ENCODE measurements around the gene NINL.
"Not testable (repeated sequence)": the region's sequence is repeated elsewhere in the genome, so short reads cannot be mapped to it uniquely, and the experiment has no call there.

Gene NINL

DNA sequence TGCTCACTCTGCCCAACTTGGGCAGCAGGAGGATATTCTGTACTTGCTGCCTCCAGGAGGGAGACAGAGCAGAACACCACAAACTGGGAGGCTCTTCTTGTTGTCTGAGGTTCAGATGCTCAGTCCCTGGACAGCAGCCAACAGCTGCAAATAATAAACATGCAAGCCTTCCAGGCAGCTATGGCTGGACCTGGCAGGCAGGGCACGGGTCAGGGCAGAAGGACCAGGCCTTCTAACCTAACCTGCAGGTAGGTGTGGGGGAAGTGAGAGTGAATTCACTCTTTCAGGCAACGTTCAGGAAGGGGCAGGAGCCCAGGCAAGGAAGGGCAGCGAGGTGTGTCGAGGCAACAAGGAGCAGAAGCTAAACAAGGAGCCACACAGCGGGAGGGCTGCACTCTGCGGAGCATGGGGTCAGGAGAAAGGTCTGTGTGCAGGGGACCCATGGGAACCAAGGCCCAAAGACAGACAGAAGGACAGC, 31.5 kb downstream of the NINL start:
- no peaks in the 10 kb centered on the region for H3K9me3 ChIP-seq (ENCODE audit: control insufficient read depth, low read length)
- no peak overlapping the region for H3K4me3 ChIP-seq (ENCODE audit: low read depth, low read length)
- TF ChIP-seq, protein P1, sequence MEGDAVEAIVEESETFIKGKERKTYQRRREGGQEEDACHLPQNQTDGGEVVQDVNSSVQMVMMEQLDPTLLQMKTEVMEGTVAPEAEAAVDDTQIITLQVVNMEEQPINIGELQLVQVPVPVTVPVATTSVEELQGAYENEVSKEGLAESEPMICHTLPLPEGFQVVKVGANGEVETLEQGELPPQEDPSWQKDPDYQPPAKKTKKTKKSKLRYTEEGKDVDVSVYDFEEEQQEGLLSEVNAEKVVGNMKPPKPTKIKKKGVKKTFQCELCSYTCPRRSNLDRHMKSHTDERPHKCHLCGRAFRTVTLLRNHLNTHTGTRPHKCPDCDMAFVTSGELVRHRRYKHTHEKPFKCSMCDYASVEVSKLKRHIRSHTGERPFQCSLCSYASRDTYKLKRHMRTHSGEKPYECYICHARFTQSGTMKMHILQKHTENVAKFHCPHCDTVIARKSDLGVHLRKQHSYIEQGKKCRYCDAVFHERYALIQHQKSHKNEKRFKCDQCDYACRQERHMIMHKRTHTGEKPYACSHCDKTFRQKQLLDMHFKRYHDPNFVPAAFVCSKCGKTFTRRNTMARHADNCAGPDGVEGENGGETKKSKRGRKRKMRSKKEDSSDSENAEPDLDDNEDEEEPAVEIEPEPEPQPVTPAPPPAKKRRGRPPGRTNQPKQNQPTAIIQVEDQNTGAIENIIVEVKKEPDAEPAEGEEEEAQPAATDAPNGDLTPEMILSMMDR (IDR thresholded peaks at IDR 0.05): no peak
- H3K4me1 ChIP-seq: peaks cover 56% of the 10 kb centered on the region
- peak overlapping the region; percentile 13 for H2AFZ ChIP-seq
- no peak overlapping the region for H3K4me2 ChIP-seq (ENCODE audit: low read length)
- no peaks in the 10 kb centered on the region for H3K27me3 ChIP-seq (ENCODE audit: control insufficient read depth, insufficient read depth, low read length)
- peak overlapping the region; percentile 87 for H3K27ac ChIP-seq
- H3K79me2 ChIP-seq: peaks cover 8% of the 10 kb centered on the region
- H3K9ac ChIP-seq: no peak overlapping the region
- no peaks in the 10 kb centered on the region for H3K36me3 ChIP-seq (ENCODE audit: control insufficient read depth, insufficient read depth, low read length)

DNA sequence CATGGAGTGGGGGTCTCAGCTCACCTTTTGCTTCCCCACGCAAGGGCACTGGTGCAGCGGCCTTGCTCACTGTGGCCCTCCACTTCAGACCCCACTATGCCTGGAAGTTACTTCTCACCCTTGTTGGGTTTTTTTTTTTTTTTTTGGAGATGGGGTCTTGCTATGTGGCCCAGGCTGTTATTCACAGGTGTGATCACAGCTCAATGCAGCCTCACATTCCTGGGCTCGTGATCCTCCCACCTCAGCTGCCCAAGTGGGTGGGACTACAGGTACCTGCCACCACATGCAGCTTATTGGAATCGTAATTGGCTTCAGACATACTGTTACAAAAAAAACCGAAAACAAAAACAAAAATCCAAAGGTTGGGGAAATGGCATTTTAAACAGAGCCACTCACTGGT, 32.4 kb downstream of the NINL start:
- no peak overlapping the region for H3K4me3 ChIP-seq (ENCODE audit: low read depth, low read length)
- peaks cover 64% of the 10 kb centered on the region for H3K4me1 ChIP-seq
- no peak overlapping the region for H3K9ac ChIP-seq
- TF ChIP-seq, protein P1 (IDR thresholded peaks at IDR 0.05): no peak
- H3K27me3 ChIP-seq (ENCODE audit: control insufficient read depth, insufficient read depth, low read length): no peaks in the 10 kb centered on the region
- H3K27ac ChIP-seq: peak overlapping the region; percentile 87
- H3K9me3 ChIP-seq (ENCODE audit: control insufficient read depth, low read length): no peaks in the 10 kb centered on the region
- H3K79me2 ChIP-seq: peaks cover 12% of the 10 kb centered on the region
- H3K36me3 ChIP-seq (ENCODE audit: control insufficient read depth, insufficient read depth, low read length): no peaks in the 10 kb centered on the region
- H3K4me2 ChIP-seq (ENCODE audit: low read length): no peak overlapping the region
- no peak overlapping the region for H2AFZ ChIP-seq

DNA sequence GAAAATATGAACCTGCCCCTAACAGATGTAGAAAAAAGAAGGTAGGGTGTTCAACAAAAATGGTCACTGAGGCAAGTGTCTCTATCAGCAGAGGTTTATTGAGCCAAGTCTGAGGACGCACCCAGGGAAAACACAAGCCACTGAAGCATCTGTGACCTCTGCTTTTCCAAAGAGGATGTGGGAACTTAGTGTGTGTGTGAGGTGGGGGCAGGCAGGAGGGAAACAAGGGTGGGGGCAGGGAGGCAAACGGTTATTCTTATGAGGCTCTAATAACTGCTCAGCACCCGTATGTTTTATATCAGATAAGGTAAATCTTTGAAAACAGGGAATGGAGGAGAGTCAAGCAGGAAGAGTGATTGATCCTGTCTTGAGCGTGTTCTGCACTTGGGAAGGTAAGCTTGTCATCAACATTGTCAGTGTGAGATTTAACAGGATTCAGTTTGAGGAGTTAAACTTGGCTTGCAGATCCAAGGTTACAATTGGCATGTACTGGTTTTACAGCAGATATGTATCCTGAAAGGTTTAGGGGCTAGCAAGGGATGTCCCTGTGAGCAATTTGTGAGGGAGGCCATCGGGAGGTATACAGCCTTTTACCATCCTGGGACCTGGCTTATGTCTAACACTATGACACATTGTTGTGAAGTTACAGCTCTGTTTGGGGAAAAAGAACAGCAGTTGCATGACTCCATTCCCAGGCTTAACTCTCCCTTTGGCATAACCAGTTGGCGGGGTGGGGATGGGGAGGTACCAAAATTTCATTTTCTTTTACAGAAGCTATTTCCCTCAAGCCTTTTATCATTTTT, 33.7 kb downstream of the NINL start:
- no peaks in the 10 kb centered on the region for H3K9me3 ChIP-seq (ENCODE audit: control insufficient read depth, low read length)
- no peak overlapping the region for H3K4me3 ChIP-seq (ENCODE audit: low read depth, low read length)
- H3K27ac ChIP-seq: peak overlapping the region; percentile 87
- TF ChIP-seq, protein P1 (IDR thresholded peaks at IDR 0.05): no peak
- H3K36me3 ChIP-seq (ENCODE audit: control insufficient read depth, insufficient read depth, low read length): no peaks in the 10 kb centered on the region
- peaks cover 77% of the 10 kb centered on the region for H3K4me1 ChIP-seq
- peaks cover 13% of the 10 kb centered on the region for H3K79me2 ChIP-seq
- no peaks in the 10 kb centered on the region for H3K27me3 ChIP-seq (ENCODE audit: control insufficient read depth, insufficient read depth, low read length)
- H3K4me2 ChIP-seq (ENCODE audit: low read length): peak overlapping the region; percentile 20
- peak overlapping the region; percentile 18 for H2AFZ ChIP-seq
- no peak overlapping the region for H3K9ac ChIP-seq

DNA sequence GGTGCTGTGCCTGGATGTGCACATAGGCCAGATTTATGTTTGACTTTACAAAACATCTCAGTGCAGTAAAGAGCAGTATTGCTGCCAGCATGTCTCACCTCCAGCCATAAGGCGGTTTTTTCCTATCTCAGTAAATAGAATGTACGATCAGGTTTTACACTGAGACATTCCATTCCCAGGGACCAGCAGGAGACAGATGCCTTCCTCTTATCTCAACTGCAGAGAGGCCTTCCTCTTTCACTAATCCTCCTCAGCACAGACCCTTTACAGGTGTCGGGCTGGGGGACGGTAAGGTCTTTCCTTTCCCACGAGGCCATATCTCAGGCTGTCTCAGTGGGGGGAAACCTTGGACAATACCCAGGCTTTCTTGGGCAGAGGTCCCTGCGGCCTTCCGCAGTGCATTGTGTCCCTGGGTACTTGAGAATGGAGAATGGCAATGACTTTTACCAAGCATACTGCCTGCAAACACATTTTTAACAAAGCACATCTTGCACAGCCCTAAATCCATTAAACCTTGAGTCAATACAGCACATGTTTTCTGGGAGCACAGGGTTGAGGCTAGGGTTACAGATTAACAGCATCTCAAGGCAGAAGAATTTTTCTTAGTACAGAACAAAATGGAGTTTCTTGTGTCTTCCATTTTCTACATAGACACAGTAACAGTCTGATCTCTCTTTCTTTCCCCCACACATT, 34.5 kb downstream of the NINL start:
- not testable (repeated sequence) for H3K9me3 ChIP-seq (ENCODE audit: control insufficient read depth, low read length); H3K27me3 ChIP-seq (ENCODE audit: control insufficient read depth, insufficient read depth, low read length); H3K4me3 ChIP-seq (ENCODE audit: low read depth, low read length); H3K4me2 ChIP-seq (ENCODE audit: low read length); H3K36me3 ChIP-seq (ENCODE audit: control insufficient read depth, insufficient read depth, low read length); H3K9ac ChIP-seq
- H3K4me1 ChIP-seq: peaks cover 84% of the 10 kb centered on the region
- peak overlapping the region; percentile 87 for H3K27ac ChIP-seq
- H2AFZ ChIP-seq: peak overlapping the region; percentile 18
- peaks cover 15% of the 10 kb centered on the region for H3K79me2 ChIP-seq

DNA sequence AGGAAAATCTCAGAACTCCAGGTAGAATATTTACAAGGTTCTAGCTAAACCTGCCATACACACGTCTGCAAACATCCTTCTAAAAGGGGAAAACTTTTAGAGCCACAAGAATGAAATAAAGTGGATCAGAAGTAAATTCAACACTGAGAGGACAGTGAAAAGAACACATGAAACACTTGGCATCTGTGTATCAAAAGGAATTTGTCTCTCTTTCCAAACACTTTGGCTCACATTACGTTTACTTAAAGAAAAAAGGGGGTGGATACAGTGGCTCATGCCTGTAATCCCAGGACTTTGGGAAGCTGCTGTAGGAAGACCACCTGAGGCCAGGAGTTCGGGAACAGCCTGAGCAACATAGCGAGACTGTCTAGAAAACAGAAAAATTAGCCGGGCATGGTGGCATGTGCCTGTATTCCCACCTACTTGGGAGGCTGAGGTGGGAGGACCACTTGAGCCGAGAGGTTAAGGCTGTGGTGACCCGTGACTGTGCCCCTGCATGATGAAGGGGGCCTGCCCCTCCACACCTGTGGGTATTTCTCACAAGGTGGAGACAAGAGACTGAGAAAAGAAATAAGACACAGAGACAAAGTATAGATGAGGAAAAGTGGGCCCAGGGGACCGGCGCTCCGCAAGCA, 35.4 kb downstream of the NINL start:
- peaks cover 87% of the 10 kb centered on the region for H3K4me1 ChIP-seq
- peak overlapping the region; percentile 87 for H3K27ac ChIP-seq
- H3K9ac ChIP-seq: no peak overlapping the region
- no peaks in the 10 kb centered on the region for H3K9me3 ChIP-seq (ENCODE audit: control insufficient read depth, low read length)
- H3K4me2 ChIP-seq (ENCODE audit: low read length): peak overlapping the region; percentile 31
- H2AFZ ChIP-seq: peak overlapping the region; percentile 55
- no peaks in the 10 kb centered on the region for H3K27me3 ChIP-seq (ENCODE audit: control insufficient read depth, insufficient read depth, low read length)
- peaks cover 15% of the 10 kb centered on the region for H3K79me2 ChIP-seq
- no peak overlapping the region for H3K4me3 ChIP-seq (ENCODE audit: low read depth, low read length)
- TF ChIP-seq, protein P1 (IDR thresholded peaks at IDR 0.05): no peak
- H3K36me3 ChIP-seq (ENCODE audit: control insufficient read depth, insufficient read depth, low read length): no peaks in the 10 kb centered on the region

Measured in parathyroid adenoma (tissue), 2 donors.